Measurements from ENCODE around the gene PKHD1.
A peak's percentile ranks its signal among the peaks of the same experiment; 100 is the strongest.

The PKHD1 gene

GRCh38 chr6:51892750-51893149 is 194.7 kb downstream of the PKHD1 start:
- WGBS (ENCODE audit: extremely low coverage, insufficient coverage, insufficient read length): no CpG with 5 or more reads among the region's 4 CpGs
- no peak overlapping the region for H3K18ac ChIP-seq (ENCODE audit: low read length)

GRCh38 chr6:51892339-51892738 is 195.1 kb downstream of the PKHD1 start:
- H4K8ac ChIP-seq (ENCODE audit: low read depth, low read length): no peak overlapping the region
- no peak overlapping the region for H3K9ac ChIP-seq (ENCODE audit: low read length)
- no peak overlapping the region for H2BK5ac ChIP-seq (ENCODE audit: low read depth, low read length, poor library complexity)
- H3K79me1 ChIP-seq (ENCODE audit: low read length): no peaks in the 10 kb centered on the region
- no peaks in the 10 kb centered on the region for H3K36me3 ChIP-seq (ENCODE audit: control insufficient read depth in 1 of 2, insufficient read depth in 2 of 2, low read length in 2 of 2)
- H4K91ac ChIP-seq (ENCODE audit: low read depth, low read length): no peak overlapping the region
- peaks cover 1% of the 10 kb centered on the region for H3K9me3 ChIP-seq (ENCODE audit: insufficient read depth, low read depth, low read length)
- no peak overlapping the region for H3K14ac ChIP-seq (ENCODE audit: low read length)
- H3K27ac ChIP-seq (ENCODE audit: low read depth, low read length): no peak overlapping the region
- no peak overlapping the region for H2BK12ac ChIP-seq (ENCODE audit: low read length)
- no peak for DNase-seq
- H3K4me3 ChIP-seq (ENCODE audit: low read depth, low read length): no peak overlapping the region
- no CpG with 5 or more reads among the region's 3 CpGs for WGBS (ENCODE audit: extremely low coverage, insufficient coverage, insufficient read length)
- H2AK5ac ChIP-seq (ENCODE audit: low read length): no peak overlapping the region
- H3K4me2 ChIP-seq (ENCODE audit: low read length): no peak overlapping the region
- H3K4ac ChIP-seq (ENCODE audit: low read depth, low read length): no peak overlapping the region
- no peak overlapping the region for H2AFZ ChIP-seq (ENCODE audit: insufficient read depth, low read length, poor library complexity)
- no peaks in the 10 kb centered on the region for H3K27me3 ChIP-seq (ENCODE audit: insufficient read depth, low read length)
- H3K4me1 ChIP-seq (ENCODE audit: control insufficient read depth in 1 of 2, insufficient read depth in 2 of 2, low read length in 2 of 2): no peaks in the 10 kb centered on the region
- no peak overlapping the region for H4K12ac ChIP-seq (ENCODE audit: low read depth, low read length)
- no peak overlapping the region for H3K23ac ChIP-seq (ENCODE audit: low read length)
- no peaks in the 10 kb centered on the region for H3K79me2 ChIP-seq (ENCODE audit: control insufficient read depth, insufficient read depth, low read length, poor library complexity)
- no peak overlapping the region for H2BK120ac ChIP-seq (ENCODE audit: insufficient read depth, low read length, poor library complexity)
- H3K18ac ChIP-seq (ENCODE audit: low read length): no peak overlapping the region

More at GRCh38 chr6:51892750-51893149, 194.7 kb downstream of the PKHD1 start:
- no peak overlapping the region for H4K8ac ChIP-seq (ENCODE audit: low read depth, low read length)
- H3K4me3 ChIP-seq (ENCODE audit: low read depth, low read length): no peak overlapping the region
- no peak overlapping the region for H3K9ac ChIP-seq (ENCODE audit: low read length)
- H3K4ac ChIP-seq (ENCODE audit: low read depth, low read length): no peak overlapping the region
- no peak overlapping the region for H2BK12ac ChIP-seq (ENCODE audit: low read length)
- no peaks in the 10 kb centered on the region for H3K27me3 ChIP-seq (ENCODE audit: insufficient read depth, low read length)
- no peak overlapping the region for H2AK5ac ChIP-seq (ENCODE audit: low read length)
- peak in 1 of 2 donors; percentile 22 for DNase-seq
- H3K79me2 ChIP-seq (ENCODE audit: control insufficient read depth, insufficient read depth, low read length, poor library complexity): no peaks in the 10 kb centered on the region
- no peak overlapping the region for H2BK120ac ChIP-seq (ENCODE audit: insufficient read depth, low read length, poor library complexity)
- H3K23ac ChIP-seq (ENCODE audit: low read length): no peak overlapping the region
- H3K4me1 ChIP-seq (ENCODE audit: control insufficient read depth in 1 of 2, insufficient read depth in 2 of 2, low read length in 2 of 2): no peaks in the 10 kb centered on the region
- H3K9me3 ChIP-seq (ENCODE audit: insufficient read depth, low read depth, low read length): peaks cover 1% of the 10 kb centered on the region
- H3K27ac ChIP-seq (ENCODE audit: low read depth, low read length): no peak overlapping the region
- H3K4me2 ChIP-seq (ENCODE audit: low read length): no peak overlapping the region
- no peaks in the 10 kb centered on the region for H3K36me3 ChIP-seq (ENCODE audit: control insufficient read depth in 1 of 2, insufficient read depth in 2 of 2, low read length in 2 of 2)
- H2AFZ ChIP-seq (ENCODE audit: insufficient read depth, low read length, poor library complexity): no peak overlapping the region
- H3K79me1 ChIP-seq (ENCODE audit: low read length): no peaks in the 10 kb centered on the region
- H4K12ac ChIP-seq (ENCODE audit: low read depth, low read length): no peak overlapping the region
- H4K91ac ChIP-seq (ENCODE audit: low read depth, low read length): no peak overlapping the region
- no peak overlapping the region for H2BK5ac ChIP-seq (ENCODE audit: low read depth, low read length, poor library complexity)
- H3K14ac ChIP-seq (ENCODE audit: low read length): no peak overlapping the region

GRCh38 chr6:51891784-51892183 is 195.6 kb downstream of the PKHD1 start:
- WGBS (ENCODE audit: extremely low coverage, insufficient coverage, insufficient read length): no CpG with 5 or more reads among the region's 4 CpGs
- Histone ChIP-seq H4K12ac (ENCODE audit: low read depth, low read length) (no peak overlapping the region), H3K4me3 (ENCODE audit: low read depth, low read length) (no peak overlapping the region), H2BK5ac (ENCODE audit: low read depth, low read length, poor library complexity) (no peak overlapping the region), H3K23ac (ENCODE audit: low read length) (no peak overlapping the region), H3K18ac (ENCODE audit: low read length) (no peak overlapping the region), H3K36me3 (ENCODE audit: control insufficient read depth in 1 of 2, insufficient read depth in 2 of 2, low read length in 2 of 2) (no peaks in the 10 kb centered on the region), H3K79me1 (ENCODE audit: low read length) (no peaks in the 10 kb centered on the region), H3K4ac (ENCODE audit: low read depth, low read length) (no peak overlapping the region), H4K8ac (ENCODE audit: low read depth, low read length) (no peak overlapping the region), H3K9ac (ENCODE audit: low read length) (peak overlapping the region; percentile 63), H3K4me2 (ENCODE audit: low read length) (no peak overlapping the region), H4K91ac (ENCODE audit: low read depth, low read length) (no peak overlapping the region), H3K9me3 (ENCODE audit: insufficient read depth, low read depth, low read length) (peaks cover 1% of the 10 kb centered on the region), H3K79me2 (ENCODE audit: control insufficient read depth, insufficient read depth, low read length, poor library complexity) (no peaks in the 10 kb centered on the region), H3K4me1 (ENCODE audit: control insufficient read depth in 1 of 2, insufficient read depth in 2 of 2, low read length in 2 of 2) (no peaks in the 10 kb centered on the region), H3K27me3 (ENCODE audit: insufficient read depth, low read length) (no peaks in the 10 kb centered on the region), H3K27ac (ENCODE audit: low read depth, low read length) (no peak overlapping the region), H2AFZ (ENCODE audit: insufficient read depth, low read length, poor library complexity) (no peak overlapping the region), H3K14ac (ENCODE audit: low read length) (no peak overlapping the region), H2BK120ac (ENCODE audit: insufficient read depth, low read length, poor library complexity) (no peak overlapping the region), H2AK5ac (ENCODE audit: low read length) (no peak overlapping the region), H2BK12ac (ENCODE audit: low read length) (no peak overlapping the region)
- peak in 1 of 2 donors; percentile 19 for DNase-seq

DNA sequence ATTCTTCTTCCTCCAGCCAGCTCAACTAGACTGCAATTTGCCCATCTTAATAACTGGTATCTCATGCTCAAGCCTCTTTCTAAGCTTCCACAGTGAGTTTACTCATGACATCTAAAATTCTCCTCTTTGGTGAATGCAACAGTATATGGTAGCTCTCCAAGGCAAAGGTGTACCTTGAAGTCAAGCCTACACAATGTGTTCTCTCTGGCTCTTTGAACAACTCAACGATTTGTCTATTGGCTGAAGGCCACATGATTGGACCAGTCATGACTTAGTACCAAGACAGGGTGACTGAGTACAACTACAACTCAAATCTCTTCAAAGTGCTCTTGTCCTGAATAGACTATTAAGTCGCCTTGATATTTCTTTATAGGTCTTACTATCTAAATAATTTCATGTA is 199.6 kb downstream of the PKHD1 start:
- WGBS (ENCODE audit: extremely low coverage, insufficient coverage, insufficient read length): no CpG with 5 or more reads among the region's 2 CpGs
- no peaks in the 10 kb centered on the region for H3K4me1 ChIP-seq (ENCODE audit: control insufficient read depth in 1 of 2, insufficient read depth in 2 of 2, low read length in 2 of 2)
- H3K9me3 ChIP-seq (ENCODE audit: insufficient read depth, low read depth, low read length): peaks cover 1% of the 10 kb centered on the region
- H3K27ac ChIP-seq (ENCODE audit: low read depth, low read length): no peak overlapping the region
- H2AK5ac ChIP-seq (ENCODE audit: low read length): no peak overlapping the region
- no peak overlapping the region for H3K18ac ChIP-seq (ENCODE audit: low read length)
- no peak overlapping the region for H2AFZ ChIP-seq (ENCODE audit: insufficient read depth, low read length, poor library complexity)
- H3K4me2 ChIP-seq (ENCODE audit: low read length): no peak overlapping the region
- no peak overlapping the region for H4K12ac ChIP-seq (ENCODE audit: low read depth, low read length)
- no peak overlapping the region for H4K91ac ChIP-seq (ENCODE audit: low read depth, low read length)
- H3K27me3 ChIP-seq (ENCODE audit: insufficient read depth, low read length): no peaks in the 10 kb centered on the region
- no peak overlapping the region for H4K8ac ChIP-seq (ENCODE audit: low read depth, low read length)
- DNase-seq: no peak
- H3K23ac ChIP-seq (ENCODE audit: low read length): no peak overlapping the region
- H3K9ac ChIP-seq (ENCODE audit: low read length): no peak overlapping the region
- H3K14ac ChIP-seq (ENCODE audit: low read length): no peak overlapping the region
- H3K4me3 ChIP-seq (ENCODE audit: low read depth, low read length): no peak overlapping the region
- no peaks in the 10 kb centered on the region for H3K79me2 ChIP-seq (ENCODE audit: control insufficient read depth, insufficient read depth, low read length, poor library complexity)
- no peaks in the 10 kb centered on the region for H3K79me1 ChIP-seq (ENCODE audit: low read length)
- H2BK120ac ChIP-seq (ENCODE audit: insufficient read depth, low read length, poor library complexity): no peak overlapping the region
- H3K36me3 ChIP-seq (ENCODE audit: control insufficient read depth in 1 of 2, insufficient read depth in 2 of 2, low read length in 2 of 2): no peaks in the 10 kb centered on the region
- no peak overlapping the region for H2BK5ac ChIP-seq (ENCODE audit: low read depth, low read length, poor library complexity)
- H3K4ac ChIP-seq (ENCODE audit: low read depth, low read length): no peak overlapping the region
- H2BK12ac ChIP-seq (ENCODE audit: low read length): no peak overlapping the region

All from trophoblast cell (in vitro differentiated cells and primary cell).